HEK293T (cell line): ENCODE results near the gene SHD.
"Not testable (repeated sequence)": the region's sequence is repeated elsewhere in the genome, so short reads cannot be mapped to it uniquely, and the experiment has no call there.

Experiments
- CTCF ChIA-PET: fragments of 350-600 bp; formaldehyde crosslinking; extraction: SDS; loops from one replicate; lab custom pipeline; 2021; ENCODE audit warnings: antibody characterized with exemption, inconsistent platforms; lab: Yijun Ruan, JAX
- POLR2A ChIA-PET: fragments of 350-600 bp; formaldehyde crosslinking; extraction: SDS; loops from one replicate; lab custom pipeline; 2020; ENCODE audit warnings: antibody characterized with exemption, inconsistent platforms; lab: Yijun Ruan, JAX
- DNase-seq: peaks from one replicate; pipeline ENCODE4 v3.0.0; 2012; ENCODE audit warnings: mixed read lengths; ENCODE audit errors: extremely low spot score
- ARNT ChIP-seq: fragments of 450-650 bp; IDR thresholded peaks from 2 replicates; pipeline ENCODE4 v1.6.1; 2017; ENCODE audit warnings: mild to moderate bottlenecking
- BHLHE40 ChIP-seq: fragments of 450-650 bp; IDR thresholded peaks from 2 replicates; pipeline ENCODE4 v1.6.1; 2016; ENCODE audit warnings: mild to moderate bottlenecking, moderate library complexity, borderline replicate concordance
- CTBP1 ChIP-seq: fragments of 450-650 bp; IDR thresholded peaks from 2 replicates; pipeline ENCODE4 v1.6.1; 2016; ENCODE audit warnings: borderline replicate concordance
- ELF4 ChIP-seq: fragments of 450-650 bp; IDR thresholded peaks from 2 replicates; pipeline ENCODE4 v1.6.1; 2017; ENCODE audit warnings: antibody characterized with exemption
- FOXA1 ChIP-seq: fragments of 450-650 bp; IDR thresholded peaks from 2 replicates; pipeline ENCODE4 v1.6.1; 2016; ENCODE audit warnings: mild to moderate bottlenecking
- FOXK2 ChIP-seq: fragments of 450-650 bp; IDR thresholded peaks from 2 replicates; pipeline ENCODE4 v1.6.1; 2016; ENCODE audit warnings: mild to moderate bottlenecking
- FOXM1 ChIP-seq: fragments of 450-650 bp; IDR thresholded peaks from 2 replicates; pipeline ENCODE4 v1.6.1; 2017; ENCODE audit warnings: mild to moderate bottlenecking, borderline replicate concordance
- HDGF ChIP-seq: fragments of 450-650 bp; IDR thresholded peaks from 2 replicates; pipeline ENCODE4 v1.6.1; 2017; ENCODE audit warnings: antibody characterized with exemption, borderline replicate concordance
- L3MBTL2 ChIP-seq: fragments of 450-650 bp; conservative IDR thresholded peaks from 2 replicates; pipeline ENCODE4 v1.6.1; 2016; ENCODE audit warnings: mild to moderate bottlenecking
- LEF1 ChIP-seq: fragments of 450-650 bp; IDR thresholded peaks from 2 replicates; pipeline ENCODE4 v1.6.1; 2017; ENCODE audit warnings: mild to moderate bottlenecking, borderline replicate concordance
- NFRKB ChIP-seq: fragments of 450-650 bp; IDR thresholded peaks from 2 replicates; pipeline ENCODE4 v1.6.1; 2016; ENCODE audit warnings: mild to moderate bottlenecking, moderate library complexity
- PKNOX1 ChIP-seq: fragments of 450-650 bp; IDR thresholded peaks from 2 replicates; pipeline ENCODE4 v1.6.1; 2016
- SP1 ChIP-seq: fragments of 450-650 bp; IDR thresholded peaks from 2 replicates; pipeline ENCODE4 v1.6.1; 2017
- SUZ12 ChIP-seq: fragments of 450-650 bp; IDR thresholded peaks from 2 replicates; pipeline ENCODE4 v1.6.1; 2016; ENCODE audit warnings: mild to moderate bottlenecking
- TARDBP ChIP-seq: fragments of 450-650 bp; IDR thresholded peaks from 2 replicates; pipeline ENCODE4 v1.6.1; 2016
- ZNF384 ChIP-seq: fragments of 450-650 bp; IDR thresholded peaks from 2 replicates; pipeline ENCODE4 v1.6.1; 2016

Gene SHD

GRCh38 chr19:4326215-4326836 lies 47.3 kb downstream of the SHD start:
- no peak for DNase-seq
- ChIA-PET CTCF (no interaction called here), POLR2A (no interaction called here)
- TF ChIP-seq L3MBTL2: no peak

DNA sequence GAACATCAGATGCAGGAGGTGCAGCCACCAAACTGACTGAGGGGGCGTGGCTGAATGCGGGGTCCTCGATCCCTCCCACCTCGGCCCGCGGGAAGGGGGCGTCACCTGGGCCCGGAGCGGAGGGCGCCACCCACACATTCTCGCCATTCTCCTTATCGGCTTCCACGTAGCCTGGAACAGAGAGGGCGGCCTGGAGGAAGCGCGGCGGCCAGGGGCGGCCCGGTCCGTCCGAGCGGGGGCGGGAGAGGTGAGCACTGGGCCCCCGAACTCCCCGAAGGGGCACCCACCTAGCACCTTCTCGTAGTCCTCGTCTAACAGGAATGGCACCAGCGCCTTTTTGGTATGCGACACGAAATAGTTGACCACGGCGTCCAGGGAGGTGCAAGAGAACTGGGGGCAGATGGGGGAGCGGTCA lies 47.8 kb downstream of the SHD start:
- ChIA-PET CTCF (no interaction called here), POLR2A (no interaction called here)

DNA sequence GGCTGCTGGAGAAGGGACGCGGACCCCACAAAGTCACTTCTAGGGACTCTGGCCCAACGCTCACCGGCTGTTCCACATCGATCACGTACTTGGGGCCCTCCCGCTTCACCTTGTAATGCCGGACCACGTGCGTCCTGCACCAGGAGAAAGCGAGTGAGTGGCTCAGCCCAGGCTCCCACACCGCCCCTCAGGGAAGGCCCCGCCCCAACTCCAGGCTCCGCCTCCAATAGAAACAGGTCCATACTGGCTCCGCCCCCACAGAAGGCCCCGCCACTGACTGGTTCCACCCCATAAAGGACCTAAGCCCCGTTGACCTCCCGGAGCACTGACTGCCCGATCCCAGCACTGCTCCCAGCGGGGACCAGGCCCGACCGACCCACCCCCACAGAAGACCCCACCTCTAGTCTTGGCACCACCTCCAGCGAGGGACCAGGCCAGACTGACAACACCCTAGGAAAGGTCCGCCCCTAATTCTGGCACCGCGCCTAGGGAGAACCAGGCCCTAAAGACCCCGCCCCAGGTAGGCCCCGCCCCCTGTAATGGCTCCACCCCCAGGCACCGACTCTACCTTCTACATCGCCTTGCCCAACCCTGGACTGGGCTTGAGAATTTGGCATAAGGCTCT lies 48.3 kb downstream of the SHD start:
- ChIA-PET POLR2A (interaction anchor here (1.0 kb wide), 1 partner anchor 16 kb away, joined by 6 read pairs; the partner anchor contains the start of gene MPND), CTCF (interaction anchor here (1.0 to 1.1 kb wide), 2 partner anchors 25 to 60 kb away, joined by 3 read pairs; no protein-coding TSS in a partner anchor)
- TF ChIP-seq FOXK2 (no peak), ELF4 (no peak), SUZ12 (no peak), CTBP1 (no peak), ZNF384 (no peak), PKNOX1 (no peak), FOXM1 (no peak), L3MBTL2 (no peak; the same call in 1 of the 2 replicates), HDGF (no peak), FOXA1 (no peak)
- DNase-seq: peak; percentile 86

More for the DNA sequence above, 47.8 kb downstream of the SHD start:
- no peak for DNase-seq
- TF ChIP-seq FOXM1 (no peak), L3MBTL2 (peak; percentile 74)

DNA sequence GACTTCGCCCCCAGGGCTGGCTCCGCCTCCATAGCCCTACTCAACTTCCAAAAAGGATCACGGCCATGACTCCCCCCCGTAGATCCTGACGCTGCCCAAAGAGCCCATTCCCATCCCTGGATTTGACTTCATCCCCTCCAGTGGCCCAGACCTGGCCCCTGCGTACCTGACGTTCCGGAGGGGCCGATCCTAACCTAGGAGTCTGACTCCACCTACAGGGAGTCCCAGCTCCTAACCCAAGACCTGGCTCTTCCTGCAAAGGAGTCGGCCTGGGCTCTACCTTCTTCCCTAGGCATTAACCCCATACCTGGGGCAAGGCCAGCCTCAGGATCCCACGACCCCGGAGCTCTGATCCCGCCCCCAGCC lies 48.8 kb downstream of the SHD start:
- no peak for DNase-seq
- ChIA-PET POLR2A (interaction anchor here (0.7 to 1.0 kb wide), 2 partner anchors 8 to 15 kb away, joined by 3 to 6 read pairs; partner anchors contain the start of gene MPND), CTCF (interaction anchor here (1.0 to 1.1 kb wide), 2 partner anchors 25 to 61 kb away, joined by 3 read pairs; no protein-coding TSS in a partner anchor)
- TF ChIP-seq BHLHE40: no peak
- TF ChIP-seq SUZ12: no peak
- TF ChIP-seq SP1: no peak
- TF ChIP-seq CTBP1: no peak
- no peak for TF ChIP-seq TARDBP
- TF ChIP-seq ZNF384: no peak
- no peak for TF ChIP-seq LEF1
- TF ChIP-seq ARNT: no peak
- no peak for TF ChIP-seq NFRKB
- TF ChIP-seq HDGF: no peak
- no peak for TF ChIP-seq FOXA1
- no peak for TF ChIP-seq ELF4
- TF ChIP-seq L3MBTL2: no peak
- TF ChIP-seq FOXM1: no peak
- no peak for TF ChIP-seq FOXK2
- TF ChIP-seq PKNOX1: no peak

GRCh38 chr19:4328243-4328990 lies 49.4 kb downstream of the SHD start:
- ChIA-PET CTCF (interaction anchor here (1.0 to 1.1 kb wide), 2 partner anchors 24 to 61 kb away, joined by 3 read pairs; no protein-coding TSS in a partner anchor), POLR2A (interaction anchor here (0.7 to 1.0 kb wide), 2 partner anchors 9 to 14 kb away, joined by 3 to 6 read pairs; partner anchors contain the start of gene MPND)
- DNase-seq: peak; percentile 92
- TF ChIP-seq PKNOX1 (peak; percentile 55), ARNT (no peak), ZNF384 (no peak), CTBP1 (no peak), NFRKB (no peak), L3MBTL2 (peak; percentile 93), HDGF (no peak), SUZ12 (no peak), SP1 (peak; percentile 100), FOXA1 (no peak), FOXK2 (no peak), TARDBP (0 out of 2 replicates have a peak, but pooled peaks have one; percentile 39), BHLHE40 (no peak), ELF4 (no peak), LEF1 (no peak), FOXM1 (no peak)

DNA sequence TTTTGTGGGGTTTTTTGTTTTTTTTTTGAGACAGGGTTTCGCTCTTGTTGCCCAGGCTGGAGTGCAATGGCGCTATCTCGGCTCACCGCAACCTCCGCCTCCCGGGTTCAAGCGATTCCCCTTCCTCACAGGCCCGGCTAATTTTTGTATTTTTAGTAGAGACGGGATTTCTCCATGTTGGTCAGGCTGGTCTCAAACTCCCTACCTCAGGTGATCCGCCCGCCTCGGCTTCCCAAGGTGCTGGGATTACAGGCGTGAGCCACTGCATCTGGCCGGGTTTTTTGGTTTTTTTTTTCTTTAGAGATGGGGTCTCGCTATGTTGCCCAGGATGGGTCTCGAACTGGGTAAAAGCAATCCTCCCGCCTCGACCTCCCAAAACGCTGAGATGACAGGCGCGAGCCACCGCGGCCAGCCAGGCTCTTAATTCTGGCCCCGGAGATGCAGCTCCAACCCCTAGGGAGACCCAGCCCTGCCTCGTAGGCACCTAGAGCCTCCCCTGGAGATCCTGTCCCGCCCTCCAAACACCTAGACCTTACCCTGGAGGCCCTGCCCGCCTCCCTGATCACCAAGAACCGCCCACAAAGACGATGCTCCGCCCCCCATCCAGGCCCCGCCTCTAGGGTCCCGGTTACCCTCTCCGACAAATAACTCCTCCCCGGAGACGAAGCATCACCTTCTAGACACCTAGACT lies 50.1 kb downstream of the SHD start:
- POLR2A ChIA-PET: interaction anchor here (2.8 kb wide), 1 partner anchor 14 kb away, joined by 12 read pairs; the partner anchor contains the start of gene MPND
- CTCF ChIA-PET: not testable (repeated sequence)
- DNase-seq: peak; percentile 65
